ENCODE results near the gene ATF7. TPM values are rescaled to one million over a fixed set of nuclear protein-coding genes. Genes with fewer than 3 reads are reported as not detected.

ATF7 gene
- total RNA-seq, 1 donor from 2014 or later = 25.3 TPM

DNA sequence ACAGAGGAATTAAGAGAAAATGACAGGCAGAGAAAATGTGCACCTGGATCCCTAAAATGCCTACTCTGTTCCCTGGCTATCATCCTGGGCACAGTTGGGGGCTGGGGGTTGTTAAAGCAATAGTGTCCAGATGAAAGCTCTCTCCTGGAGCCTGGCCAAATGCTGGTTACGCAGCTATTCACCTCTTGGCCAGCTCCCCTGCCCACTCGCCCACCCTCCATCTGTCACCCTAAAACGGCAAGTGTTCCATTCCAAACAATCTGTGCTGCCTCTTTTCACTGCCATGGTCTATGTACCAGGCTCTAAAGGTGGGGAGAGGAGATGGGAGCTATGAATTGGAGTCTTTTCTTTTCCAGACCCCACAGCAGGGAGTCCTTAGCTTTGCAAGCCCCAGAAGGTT, 94.2 kb downstream of the ATF7 start:
- peak; percentile 15 for DNase-seq (ENCODE audit: low read depth)

DNA sequence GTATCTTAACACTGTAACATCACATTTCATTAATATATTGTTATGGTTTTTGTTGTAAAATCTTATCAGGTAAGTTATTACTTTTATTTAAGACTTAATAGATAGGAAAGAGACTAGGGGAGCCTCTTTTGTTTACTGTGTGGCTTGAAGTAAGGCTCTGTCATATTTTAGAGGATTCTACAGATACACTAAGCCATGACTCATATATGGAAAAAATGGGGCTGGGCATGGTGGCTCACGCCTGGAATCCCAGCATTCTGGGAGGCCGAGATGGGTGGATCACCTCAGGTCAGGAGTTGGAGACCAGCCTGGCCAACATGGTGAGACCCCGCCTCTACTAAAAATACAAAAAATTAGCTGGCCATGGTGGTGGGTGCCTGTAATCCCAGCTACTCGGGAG, 95.3 kb downstream of the ATF7 start:
- DNase-seq (ENCODE audit: low read depth) = no peak

DNA sequence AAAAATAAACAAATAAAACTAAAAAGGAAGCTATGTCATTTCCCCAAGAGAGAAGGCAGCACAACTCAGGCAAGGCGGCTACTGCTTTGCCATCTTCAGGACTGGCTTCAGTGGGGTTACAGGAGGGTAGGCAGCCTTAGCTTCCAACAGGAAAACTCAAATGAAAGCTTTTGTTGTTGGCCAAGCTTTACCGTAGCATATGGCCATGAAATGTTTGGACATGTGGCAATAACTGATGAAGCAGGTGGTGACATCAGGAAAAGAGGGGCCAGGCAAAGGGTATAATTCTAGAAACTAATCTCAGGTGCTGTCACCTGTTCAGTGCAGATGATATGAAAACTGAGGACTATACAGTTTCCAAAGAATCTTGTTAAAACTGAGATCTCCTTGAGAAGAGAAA, 96.1 kb downstream of the ATF7 start:
- no peak for DNase-seq (ENCODE audit: low read depth)

DNA sequence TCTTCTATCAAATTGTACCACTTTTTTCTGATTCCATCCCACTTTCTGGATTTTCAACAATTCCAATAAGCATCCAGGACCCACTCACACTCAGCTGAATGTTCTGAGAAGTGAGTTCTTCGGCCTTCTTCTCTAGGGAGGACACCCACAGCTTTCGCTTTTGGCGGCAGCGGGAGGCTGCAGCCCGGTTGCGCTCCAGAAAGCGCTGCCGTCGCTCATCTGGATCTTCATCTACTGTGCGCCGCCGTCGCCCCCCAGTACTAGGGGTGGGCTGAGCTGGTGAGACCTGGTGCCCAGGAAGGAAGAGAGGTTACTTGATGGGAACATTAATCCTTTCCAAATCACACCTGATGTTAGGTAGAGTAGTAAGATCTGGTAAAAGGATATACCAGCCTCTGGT, 101.7 kb downstream of the ATF7 start:
- no peak for DNase-seq (ENCODE audit: low read depth)

DNA sequence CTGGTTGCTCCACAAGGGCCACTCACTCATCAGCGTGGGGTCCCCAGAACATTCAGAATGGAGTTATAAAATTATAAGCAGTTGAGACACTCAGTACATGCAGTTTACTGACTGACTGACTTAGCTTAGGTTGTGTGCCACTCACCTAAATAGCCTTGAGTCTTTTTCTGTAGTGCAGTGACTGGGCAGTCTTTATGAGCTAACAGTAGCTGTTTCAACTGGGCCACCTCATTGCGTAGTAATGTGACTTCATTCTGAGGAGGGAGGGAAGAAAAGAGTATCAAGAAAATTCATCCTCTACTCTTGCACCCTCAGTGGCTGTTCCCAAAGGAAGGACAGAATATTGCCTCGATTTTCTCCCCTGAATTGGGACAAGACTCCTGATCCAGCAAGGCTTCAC, 103.1 kb downstream of the ATF7 start:
- no peak for DNase-seq (ENCODE audit: low read depth)

DNA sequence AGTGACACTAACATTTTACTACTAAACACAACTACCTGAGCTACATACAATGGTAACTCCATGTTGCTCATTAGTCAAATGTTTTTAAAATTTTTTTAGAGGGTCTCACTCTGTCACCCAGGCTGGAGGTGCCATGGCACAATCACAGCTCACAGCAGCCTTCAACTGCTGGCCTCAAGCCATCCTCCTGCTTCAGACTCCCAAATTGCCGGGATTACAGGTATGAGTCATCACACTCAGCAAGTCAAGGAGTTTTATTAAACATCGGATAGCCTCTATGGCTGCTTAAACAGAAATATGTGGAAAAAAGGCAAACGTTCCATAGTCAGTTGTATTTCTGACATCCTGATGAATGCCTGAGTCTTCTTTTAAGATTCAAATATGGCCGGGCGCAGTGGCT, 107.8 kb downstream of the ATF7 start:
- DNase-seq (ENCODE audit: low read depth) = no peak

DNA sequence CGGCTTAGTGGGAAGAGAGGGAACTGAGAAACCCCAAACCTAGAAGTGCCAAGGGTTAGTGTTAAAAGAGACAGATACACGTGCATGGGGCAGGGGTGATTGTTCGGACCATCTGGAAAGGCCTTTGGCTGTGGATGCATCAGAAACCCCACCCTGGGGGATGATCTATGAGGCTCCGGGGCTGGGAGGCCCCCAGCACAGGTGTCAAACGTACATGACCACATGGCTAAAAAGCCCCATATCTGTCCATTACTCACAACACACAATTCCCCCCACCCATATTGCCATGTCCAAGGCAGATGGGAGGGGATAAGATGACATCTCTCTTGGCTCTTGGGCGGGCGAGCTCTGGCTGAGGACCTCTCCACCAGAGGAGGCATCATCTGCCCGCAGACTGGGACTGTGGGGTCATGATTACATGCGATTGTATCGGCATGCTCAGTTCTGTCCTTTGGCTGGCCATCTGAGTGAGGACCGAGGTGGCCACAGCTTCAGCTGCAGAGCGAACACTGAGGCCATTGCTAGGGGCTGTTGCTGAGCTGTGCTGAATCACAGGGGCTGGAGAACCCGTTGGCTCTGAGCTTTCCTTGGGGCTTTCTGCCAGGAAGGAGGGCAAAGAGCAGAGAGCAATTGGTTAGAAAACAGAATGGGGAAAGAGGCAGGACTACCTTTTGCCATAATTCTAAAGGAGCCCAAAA, 109.3 kb downstream of the ATF7 start:
- DNase-seq (ENCODE audit: low read depth) = no peak

DNA sequence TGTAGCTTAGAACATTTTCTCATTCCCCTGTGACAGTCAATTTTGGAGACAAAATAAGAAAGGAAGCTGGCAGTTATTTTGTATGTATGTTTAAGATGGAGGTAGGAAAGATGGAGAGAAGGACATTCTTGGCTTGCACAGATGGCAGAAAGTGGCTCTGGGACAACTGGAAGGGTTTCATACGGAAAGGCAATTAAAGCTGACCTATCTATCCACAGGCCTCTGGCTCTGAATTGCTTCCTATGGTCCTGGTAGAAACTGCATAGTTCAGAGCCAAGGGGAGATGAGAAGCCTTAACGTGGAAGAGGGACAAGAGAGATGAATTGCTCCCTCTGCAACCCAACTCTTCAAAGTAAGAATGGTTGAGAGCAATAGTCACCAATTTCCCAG, 110.9 kb downstream of the ATF7 start:
- DNase-seq (ENCODE audit: low read depth) = no peak

DNA sequence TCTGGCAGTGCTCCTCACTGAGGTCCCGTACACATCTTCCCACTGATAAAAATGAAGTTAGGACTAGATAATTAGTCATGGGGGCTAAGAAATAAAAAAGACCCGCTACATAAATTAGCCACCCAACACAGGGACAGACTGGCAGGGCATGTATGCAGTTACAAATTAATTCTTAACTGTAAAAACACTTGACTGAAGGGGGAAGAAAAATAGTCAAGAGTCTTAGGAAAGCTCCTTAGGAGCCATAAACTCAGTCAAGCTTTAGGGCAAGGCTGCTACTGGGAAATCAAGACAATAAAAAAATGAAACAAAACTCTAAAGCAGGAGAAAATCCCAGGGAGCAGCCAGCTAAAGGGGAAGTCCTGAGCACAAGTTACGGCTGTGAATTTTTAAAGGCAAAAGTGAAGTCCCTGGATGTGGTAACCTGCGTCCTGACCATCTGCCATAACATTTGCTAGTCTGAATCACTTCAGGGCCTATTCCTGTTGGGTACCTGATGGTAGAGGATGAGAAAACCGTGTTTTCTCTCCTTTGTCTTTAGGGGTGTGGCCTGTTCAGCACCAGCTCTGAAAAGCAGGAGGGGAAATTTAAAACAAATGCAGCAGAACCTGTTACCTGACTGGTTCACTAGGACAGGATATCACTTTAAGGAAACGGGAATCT, 111.4 kb downstream of the ATF7 start:
- no peak for DNase-seq (ENCODE audit: low read depth)

DNA sequence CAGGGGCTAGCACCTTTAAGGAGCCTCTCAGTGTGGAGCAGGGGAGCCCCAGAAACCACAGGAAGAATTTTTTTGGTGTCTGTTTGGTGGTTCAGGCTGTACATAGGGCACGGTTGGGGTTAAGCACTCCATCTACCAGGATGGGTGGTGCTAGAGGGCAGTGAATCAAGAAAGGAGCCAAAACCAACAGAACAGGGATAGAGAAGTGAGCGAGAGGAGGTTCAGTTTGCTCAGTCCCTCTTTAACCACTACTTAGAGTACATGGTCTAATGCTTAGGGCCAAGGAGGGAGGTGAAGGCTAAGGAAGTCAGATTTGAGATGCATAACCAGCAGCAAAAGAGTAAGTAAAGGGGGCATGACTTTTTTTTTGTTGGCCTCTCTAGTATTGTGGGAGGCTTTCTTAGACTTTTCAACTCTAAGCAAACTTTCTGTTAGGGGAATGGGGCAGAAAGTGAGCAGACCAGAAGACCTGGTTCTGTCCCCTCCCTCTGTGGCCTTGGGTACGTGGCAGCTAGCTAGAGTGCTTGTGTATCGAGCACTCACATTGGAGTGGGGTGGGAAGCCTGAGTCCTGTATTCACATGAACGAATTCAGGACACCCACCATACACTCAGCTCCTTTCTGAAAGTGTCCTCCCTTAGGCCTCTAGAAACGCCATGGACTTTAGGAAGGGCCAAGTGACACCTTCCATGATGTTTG, 112.3 kb downstream of the ATF7 start:
- DNase-seq (ENCODE audit: low read depth) = no peak

DNA sequence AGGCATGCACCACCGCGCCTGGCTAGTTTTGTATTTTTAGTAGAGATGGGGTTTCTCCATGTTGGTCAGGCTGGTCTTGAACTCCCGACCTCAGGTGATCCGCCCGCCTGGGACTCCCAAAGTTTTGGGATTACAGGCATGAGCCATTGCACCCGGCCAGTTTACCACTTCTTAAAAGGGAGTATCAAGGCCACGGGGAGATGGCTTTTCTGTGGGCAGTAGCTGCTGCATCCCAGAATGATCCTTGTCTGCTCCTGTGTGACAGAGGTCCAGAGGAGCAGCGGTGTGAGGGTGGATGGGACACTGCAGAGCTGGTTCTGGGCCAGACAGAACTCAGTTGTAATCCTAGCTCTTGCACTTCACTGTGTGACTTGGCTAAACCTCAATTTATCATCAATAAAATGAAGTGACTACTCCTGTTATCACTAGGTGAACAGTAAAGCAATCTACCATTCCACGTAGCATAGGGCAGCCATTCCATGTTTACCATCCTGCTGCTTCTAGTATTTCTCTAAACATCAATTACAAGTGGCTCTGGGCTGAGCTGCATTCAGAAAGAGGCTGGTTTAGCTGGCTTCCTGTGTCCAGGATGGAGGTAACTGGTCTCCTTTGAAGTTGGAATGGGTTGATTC, 115.9 kb downstream of the ATF7 start:
- no peak for DNase-seq (ENCODE audit: low read depth)

DNA sequence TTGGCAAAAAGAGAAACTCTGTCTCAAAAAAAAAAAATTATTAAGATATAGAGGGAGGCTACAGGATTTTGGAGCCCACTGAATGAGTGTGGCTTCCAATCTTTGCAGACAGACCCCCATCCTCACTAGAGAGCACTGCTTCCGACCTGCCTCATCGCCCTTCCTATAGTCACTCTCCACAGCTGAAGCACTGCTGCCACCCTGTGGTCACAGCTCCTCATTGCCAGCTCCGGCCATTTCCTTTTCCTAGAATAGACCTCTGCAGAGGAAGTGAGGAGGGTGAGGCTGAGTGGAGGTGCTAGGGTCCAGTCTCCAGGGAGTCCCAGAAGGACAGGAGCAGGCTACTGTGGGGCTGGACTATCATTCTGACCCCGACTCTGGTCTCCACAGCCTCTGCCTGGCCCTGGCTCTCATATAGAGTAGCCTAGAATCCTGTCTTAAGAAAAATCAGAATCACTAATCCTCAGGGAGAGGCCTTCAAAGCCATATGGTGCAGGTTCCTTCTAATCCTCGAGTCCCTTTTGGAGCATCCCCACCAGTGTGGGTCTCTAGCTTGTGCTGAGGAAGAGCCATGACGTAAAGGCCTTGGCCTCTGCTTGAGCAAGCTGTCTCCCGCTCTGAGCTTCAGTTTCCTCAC, 117.5 kb downstream of the ATF7 start:
- DNase-seq (ENCODE audit: low read depth) = peak; percentile 84

DNA sequence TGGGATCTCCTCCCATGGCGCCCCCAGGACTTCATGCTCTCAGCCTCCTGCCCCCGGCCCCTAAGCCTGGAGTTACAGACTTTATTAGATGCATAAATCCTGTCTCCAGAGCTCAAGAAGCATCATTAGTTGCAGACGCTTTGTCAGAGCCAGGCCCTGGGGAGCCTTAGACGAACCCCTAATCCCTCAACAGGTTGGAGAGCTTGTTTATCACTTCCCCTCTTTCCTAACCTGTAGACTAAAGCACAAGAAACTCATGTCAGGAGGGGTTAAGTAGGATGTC, 118.6 kb downstream of the ATF7 start:
- DNase-seq (ENCODE audit: low read depth) = no peak

DNA sequence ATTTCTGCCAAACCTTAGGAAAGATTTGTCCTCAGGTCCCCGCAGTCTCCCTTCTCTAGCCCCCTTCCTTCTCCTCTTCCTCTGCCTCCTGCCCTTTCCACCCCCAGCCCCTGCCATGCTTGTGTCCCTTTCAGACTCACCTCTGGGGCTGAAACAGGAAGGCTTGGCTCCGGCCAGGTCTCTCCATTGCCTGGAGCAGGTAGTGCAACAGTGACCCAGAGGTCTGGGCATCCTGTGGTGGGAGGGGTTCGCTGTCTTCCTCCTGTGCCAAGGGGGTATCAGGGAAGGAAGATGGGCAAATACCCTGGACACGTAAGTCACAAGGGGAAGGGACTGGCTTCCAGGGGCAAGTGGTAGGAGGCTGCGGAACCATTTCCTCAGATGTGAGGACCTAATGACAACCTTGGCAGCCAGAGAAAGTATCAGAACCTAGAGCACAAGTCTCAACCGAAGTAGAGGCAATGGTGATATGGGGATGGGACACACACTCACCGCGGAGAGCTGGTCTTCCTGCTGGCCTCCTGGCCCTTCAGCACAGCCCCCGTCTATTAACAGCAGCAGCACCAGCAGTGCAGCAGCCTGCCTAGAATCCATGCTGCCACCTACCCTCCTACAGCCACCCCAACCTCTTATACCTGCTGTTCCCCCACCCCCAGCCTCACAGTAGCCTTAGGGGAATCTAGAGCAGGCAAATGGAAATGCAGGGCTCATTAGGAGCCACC, 119.1 kb downstream of the ATF7 start, which contains the start of gene NPFF:
Gene NPFF (minus strand): TSS at position 604 of the 722 bp plus-strand sequence. CDS start 10 bp downstream, at position 594.
- no peak for DNase-seq (ENCODE audit: low read depth)

DNA sequence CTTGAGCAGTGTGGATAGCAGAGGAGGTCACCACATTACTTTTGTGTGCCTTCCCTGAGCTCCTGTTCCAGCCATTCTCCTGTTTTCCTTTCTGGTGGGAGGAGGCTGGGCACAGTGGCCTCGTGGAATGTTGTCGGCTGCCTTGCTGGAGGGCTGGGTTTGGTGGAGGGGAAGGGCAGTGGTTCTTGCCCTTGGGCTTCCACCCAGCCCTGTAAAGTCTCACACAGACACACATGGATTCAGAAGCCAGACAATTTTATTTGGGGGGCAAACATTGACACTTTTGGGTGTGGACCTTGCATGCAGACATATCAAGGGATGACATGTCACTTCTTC, 119.8 kb downstream of the ATF7 start:
- DNase-seq (ENCODE audit: low read depth) = peak; percentile 54

DNA sequence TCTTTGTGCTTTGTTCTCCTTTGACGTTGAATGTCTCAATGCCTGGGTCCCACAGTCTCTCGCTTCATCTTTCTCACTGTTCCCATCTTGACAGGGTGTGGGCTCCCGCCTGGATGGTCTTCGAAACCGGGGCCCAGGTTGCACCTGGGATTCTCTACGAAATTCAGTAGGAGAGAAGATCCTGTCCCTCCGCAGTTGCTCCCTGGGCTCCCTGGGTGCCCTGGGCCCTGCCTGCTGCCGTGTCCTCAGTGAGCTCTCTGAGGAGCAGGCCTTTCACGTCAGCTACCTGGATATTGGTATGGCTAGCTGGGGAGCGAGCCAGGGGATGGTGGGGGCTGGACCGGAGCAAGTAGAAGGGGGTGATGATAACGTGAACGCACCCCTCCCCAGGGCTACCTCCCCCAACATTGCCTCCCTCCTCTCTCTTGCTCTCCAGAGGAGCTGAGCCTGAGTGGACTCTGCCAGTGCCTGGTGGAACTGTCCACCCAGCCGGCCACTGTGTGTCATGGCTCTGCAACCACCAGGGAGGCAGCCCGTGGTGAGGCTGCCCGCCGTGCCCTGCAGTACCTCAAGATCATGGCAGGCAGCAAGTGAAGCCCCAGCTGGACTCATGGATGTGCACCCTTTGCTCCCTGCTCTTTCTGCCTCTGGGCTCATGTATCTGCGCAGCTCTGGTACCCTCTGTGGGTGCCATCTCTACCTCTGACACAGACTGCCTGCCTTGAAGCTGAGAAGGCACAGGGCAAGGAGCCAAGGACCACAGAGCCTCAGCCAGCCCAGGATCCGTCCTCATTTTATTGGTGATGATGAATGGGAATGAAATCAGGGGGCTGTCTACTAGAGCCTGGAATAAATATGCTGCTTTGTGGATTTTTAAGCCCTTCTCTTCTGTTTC, 120.4 kb downstream of the ATF7 start:
- DNase-seq (ENCODE audit: low read depth) = peak; percentile 55

DNA sequence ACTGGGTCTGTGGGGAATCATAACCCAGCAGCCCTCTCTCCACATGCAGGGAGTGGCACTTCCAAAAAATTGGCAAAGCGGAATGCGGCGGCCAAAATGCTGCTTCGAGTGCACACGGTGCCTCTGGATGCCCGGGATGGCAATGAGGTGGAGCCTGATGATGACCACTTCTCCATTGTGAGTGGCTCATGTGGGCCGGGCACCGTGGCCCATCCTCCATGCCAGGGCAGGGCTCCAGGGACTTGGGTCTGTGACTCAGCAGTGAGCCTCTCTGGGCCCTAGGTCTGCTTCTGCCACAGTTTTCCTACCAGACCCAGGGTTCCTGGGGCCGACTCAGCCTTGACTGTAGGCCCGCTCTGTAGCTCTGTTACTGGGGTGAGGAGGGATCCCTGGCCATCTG, 121.1 kb downstream of the ATF7 start:
- peak; percentile 74 for DNase-seq (ENCODE audit: low read depth)

DNA sequence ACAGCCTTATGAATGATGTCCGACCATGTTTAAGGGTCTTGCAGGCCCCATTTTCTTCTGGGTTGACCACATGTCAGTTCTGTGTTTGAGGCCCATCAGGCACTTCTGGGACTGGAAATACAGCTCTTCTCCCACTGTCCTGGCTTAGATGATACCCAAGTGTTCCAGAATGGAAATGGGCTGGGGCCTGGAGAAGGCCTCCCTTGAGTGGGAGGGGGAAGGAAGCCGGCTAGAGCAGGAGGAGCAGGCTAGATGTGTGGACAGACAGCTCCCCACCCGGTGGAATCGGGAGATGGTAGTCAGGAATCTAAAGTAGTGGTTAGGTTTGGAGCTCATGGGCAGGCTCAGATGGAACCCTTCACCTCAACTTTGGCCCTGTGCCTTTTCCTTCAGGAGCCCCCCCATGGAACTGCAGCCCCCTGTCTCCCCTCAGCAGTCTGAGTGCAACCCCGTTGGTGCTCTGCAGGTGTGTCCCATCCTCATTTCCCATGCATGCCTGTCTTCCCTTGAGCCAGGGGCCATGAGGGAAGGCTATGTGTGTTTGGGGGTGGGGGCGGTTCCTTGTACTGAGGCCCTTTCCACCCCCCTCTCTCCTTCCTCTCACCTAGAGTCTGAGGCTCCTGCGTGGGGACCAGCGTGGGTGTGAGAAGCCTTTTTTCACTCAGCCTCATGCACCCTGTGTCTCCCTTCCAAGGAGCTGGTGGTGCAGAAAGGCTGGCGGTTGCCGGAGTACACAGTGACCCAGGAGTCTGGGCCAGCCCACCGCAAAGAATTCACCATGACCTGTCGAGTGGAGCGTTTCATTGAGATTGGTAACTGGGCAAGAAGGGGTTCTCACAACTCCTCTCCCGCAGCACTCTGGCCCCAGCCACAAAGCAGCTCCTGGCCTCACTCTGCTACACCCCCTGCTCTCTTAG, 121.9 kb downstream of the ATF7 start:
- no peak for DNase-seq (ENCODE audit: low read depth)
